NK-92 treated with Interleukin-12 subunit alpha and Interleukin-12 subunit beta, amount 100 ng/mL, for 24 hours (cell line): Measurements from ENCODE around the gene SMARCB1.
A peak's percentile ranks its signal among the peaks of the same experiment; 100 is the strongest.

Experiments used
- DNase-seq: peaks from one replicate; lab custom pipeline; 2025; lab: John Stamatoyannopoulos, UW

The SMARCB1 gene

GRCh38 chr22:23762842-23763578 is 23.8 kb upstream of the SMARCB1 start, which contains the start of gene C22orf15:
Gene C22orf15 (plus strand): TSS chr22:23762990. CDS start chr22:23763307, 317 bp downstream.
- DNase-seq, result no peak

DNA sequence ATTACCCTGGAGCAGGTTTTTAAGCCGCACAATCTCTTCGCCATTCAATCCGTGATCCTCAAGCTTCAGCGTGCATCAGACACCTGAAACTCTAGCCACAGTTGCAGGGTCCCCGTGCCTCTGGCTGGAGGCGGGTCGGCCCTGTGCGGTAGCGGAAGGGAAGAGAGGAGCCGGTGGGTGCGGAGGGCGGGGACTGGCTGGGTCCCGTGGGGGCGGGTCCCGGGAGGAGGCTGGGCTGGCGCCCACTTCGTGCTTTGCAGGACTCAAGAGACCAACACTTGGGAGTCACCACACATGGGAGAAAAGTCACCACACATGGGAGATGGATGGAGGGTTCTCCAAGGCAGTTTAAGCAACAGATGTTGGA is 23.2 kb upstream of the SMARCB1 start:
- no peak for DNase-seq

DNA sequence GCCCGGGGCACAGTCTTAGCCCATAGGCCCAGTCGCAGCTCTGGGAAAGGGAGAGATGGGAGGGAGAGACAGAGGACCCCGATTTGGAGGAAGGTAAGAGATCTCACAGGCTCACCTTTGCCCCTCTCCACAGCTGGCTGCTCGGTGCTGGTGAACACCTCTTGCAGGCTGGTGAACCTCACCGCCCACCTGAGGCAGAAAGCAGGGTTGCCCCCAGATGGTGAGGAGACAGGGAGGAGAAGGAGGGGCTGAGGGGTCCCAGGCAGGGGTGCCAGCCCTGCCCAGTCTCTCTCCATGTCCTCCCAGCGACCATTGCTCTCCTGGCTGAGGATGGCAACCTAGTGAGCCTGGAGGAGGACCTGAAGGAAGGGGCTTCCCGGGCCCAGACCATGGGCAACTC is 22.8 kb upstream of the SMARCB1 start:
- DNase-seq, result no peak

DNA sequence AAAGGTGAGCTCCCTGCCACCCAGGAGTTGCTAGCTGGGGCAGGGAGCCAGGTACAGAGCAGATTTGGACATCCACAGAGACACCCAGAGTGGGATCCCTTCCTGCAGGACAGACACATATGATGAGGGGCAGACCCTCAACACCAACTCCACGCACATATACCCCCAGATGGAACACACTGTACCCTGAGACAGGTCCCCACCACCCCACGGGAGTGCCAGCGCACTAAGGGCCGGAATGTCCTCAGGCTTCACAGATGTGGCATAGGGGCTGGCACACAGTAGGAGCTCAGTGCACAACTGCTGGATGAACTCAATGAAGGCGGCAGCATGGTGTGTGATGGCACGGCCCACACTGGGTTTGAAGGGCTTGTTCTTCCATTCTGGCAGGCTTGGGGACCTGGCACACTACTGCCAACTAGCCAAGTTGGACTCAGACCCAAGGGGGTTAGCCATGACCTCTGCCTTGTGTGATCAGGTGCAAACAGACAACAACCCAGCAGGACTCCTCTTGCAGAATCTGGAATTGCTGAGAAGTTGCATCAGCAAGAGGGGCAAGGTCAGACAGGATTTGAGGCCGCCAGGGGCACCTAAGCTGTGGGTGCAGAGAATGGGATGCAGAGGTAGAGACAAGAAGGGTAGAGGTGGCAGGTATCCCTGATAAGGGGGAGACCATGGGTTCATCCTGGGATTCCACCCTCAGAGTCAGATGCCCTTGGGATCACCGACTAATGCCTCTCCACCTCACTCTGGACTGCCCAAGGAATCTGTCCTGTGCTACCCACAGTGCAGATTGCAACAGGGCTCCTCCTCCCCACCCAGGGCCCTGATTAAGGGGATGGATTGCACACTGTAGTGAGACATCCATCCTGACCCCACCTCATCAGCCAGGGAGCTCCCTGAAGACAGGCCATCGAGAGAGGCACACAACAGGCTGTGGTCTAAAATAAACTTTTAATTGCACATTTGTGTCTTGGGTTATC is 21.6 kb upstream of the SMARCB1 start:
- DNase-seq, result no peak

- DNase-seq, result no peak
Observed at GRCh38 chr22:23767303-23767672, 19.5 kb upstream of the SMARCB1 start.

DNA sequence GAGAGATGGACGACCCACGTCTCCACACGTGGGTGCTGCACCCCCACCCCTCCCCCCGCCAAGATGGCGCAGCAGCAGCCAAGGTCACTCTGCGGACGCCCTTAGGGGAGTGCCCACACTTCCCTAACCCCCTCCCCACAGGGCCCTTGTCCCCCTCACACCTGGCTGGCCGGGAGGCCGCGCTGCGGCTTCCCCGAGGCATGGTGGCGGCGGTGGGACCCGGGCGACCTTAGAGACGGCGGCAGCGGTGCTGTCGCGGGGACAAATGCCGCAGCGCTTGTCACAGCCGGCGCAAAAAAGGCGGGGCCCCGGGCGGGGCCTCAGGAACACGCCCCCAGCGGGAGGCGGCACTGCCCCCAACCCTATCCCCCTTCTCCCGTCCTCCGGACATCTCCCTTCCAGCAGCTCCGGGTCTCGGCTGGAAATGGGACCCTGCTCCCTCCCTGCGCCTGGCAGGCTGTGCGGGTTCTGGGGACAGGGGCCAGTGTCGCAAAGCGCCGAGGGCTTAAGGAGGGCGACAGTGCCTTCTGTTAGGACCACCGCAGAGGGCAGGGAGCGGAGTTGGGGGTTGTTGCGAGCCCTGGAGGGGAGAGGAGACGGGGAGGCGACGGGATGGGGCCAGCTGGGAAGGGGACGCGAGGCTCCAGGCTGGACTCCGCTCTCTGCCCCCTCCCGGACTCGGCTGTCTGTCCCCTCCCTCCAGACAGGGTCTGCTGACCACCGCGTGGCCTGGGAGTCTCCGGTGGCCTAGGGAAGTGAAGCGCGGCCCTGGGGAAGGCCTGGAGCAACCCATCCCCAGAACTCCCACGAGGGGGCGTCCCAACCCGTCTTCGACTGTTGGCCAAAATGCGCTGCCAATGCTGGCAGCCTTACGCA is 18.9 kb upstream of the SMARCB1 start, which contains the start of gene CHCHD10:
CHCHD10 (minus strand) TSS at position 300 of the 876 bp plus-strand sequence; CDS start at position 202, 98 bp downstream.
- DNase-seq, result peak; percentile 45

GRCh38 chr22:23769321-23769965 is 17.3 kb upstream of the SMARCB1 start:
- no peak for DNase-seq

- no peak for DNase-seq
Observed at GRCh38 chr22:23772315-23772648, 14.5 kb upstream of the SMARCB1 start.

DNA sequence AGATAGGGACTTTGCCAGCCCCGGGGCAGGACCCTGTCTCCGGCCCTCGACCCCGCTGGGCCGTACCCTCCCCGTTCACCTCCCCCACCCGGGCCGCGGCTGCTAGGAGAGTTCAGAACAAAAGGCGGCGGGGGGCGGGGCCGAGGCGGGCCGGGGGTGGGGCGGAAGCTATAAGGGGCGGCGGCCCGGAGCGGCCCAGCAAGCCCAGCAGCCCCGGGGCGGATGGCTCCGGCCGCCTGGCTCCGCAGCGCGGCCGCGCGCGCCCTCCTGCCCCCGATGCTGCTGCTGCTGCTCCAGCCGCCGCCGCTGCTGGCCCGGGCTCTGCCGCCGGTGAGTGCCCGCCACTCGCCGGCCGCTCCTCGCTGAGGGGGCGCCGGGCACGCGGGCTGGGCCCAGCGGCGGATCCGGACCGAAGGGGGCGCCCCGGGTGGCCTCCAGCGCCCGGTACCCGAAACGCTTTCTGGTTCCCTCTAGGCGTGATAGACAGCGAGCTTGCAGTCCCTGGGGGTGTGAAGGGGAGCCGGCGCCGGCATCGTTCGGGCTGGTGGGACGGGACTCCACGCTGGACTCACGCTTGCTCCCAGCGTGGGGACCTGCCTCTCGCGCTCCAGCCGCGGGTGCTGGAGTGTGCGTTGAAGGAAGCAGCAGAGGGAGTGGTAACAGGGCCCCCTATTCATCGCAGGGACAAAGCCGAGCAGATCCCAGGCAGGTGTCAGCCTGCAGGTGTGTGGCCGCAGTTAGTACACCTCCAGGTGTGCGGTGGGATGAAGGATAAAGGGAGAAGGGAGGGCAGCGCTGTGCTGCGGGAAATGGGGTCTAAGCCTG is 13.9 kb upstream of the SMARCB1 start, which contains the start of gene MMP11:
MMP11 (plus strand) TSS at position 201 of the 825 bp plus-strand sequence; CDS start at position 223, 22 bp downstream.
- no peak for DNase-seq

DNA sequence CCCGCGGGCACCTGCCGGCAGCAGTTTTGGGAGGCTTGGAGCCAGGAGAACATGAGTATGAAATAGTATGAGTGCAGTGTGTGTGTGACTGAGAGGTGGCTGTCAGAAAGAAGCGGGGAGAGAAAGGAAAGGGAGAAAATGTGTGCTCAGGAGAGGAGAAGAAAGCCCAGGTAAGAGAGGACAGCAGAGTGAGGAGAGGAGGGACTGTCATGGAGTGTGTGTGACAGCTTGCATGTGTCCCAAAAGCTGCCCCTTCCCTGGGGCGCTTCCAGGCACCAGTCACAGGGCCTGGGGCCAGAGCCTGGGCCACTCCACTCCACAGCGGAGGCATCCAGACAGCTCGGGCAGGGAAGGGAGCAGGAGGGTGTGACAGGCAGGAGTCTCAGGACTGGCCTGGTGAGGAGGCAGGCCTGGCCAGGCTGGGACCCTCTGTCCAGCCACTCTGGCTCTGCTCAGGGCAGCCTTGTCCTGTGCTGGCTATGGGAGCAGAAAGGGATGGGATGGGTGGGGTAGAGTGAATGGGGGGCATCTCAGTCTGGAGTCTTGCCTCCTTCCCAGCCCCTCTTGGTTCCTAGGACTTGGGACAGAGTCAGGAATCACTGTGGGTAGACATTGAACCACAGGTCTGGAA is 13.2 kb upstream of the SMARCB1 start:
- DNase-seq, result no peak

DNA sequence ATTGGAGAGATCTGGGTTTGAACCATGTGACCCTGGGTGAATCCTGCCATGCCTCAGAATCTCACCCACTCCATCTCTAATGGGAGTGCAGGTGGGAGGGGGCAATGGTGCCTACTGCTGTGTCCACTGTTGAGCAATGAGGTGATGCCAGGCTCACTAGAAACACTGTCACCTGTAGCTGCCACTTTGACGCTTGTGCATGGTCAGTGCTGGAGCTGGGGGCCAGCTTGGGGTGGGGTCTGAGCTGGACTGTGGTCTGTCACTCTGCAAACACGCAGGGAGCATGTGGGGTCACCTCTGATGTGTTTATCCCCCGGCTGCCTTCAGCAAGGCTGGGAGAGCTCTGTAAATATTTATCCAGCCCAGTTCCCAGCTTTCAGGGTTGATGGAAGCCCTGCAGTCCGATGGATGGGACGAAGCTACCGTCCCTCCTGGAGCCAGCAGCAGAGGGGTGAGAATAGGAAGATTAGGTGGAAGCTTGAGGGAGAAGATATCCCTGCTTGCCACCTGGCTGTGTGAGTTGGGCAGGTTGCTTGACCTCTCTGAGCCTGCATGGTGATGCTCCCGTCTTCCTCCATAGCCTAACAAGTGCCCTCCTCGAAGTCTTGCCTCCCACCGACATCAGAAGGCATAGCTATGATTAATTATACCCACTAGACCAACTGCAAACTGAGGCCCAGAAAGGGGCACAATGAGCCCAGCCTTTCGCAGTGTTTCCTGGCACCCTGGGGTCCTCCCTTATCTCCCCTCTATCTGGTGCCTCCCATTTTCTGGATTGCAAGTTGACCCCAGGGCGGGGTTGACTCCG is 12.4 kb upstream of the SMARCB1 start:
- DNase-seq, result no peak

GRCh38 chr22:23774922-23775436 is 11.8 kb upstream of the SMARCB1 start:
- DNase-seq, result no peak

GRCh38 chr22:23775779-23776375 is 10.9 kb upstream of the SMARCB1 start:
- DNase-seq, result no peak

- no peak for DNase-seq
Observed at GRCh38 chr22:23777776-23778576, 8.8 kb upstream of the SMARCB1 start.

GRCh38 chr22:23778577-23778900 is 8.2 kb upstream of the SMARCB1 start:
- DNase-seq, result no peak

GRCh38 chr22:23779083-23779482 is 7.7 kb upstream of the SMARCB1 start:
- DNase-seq, result no peak

DNA sequence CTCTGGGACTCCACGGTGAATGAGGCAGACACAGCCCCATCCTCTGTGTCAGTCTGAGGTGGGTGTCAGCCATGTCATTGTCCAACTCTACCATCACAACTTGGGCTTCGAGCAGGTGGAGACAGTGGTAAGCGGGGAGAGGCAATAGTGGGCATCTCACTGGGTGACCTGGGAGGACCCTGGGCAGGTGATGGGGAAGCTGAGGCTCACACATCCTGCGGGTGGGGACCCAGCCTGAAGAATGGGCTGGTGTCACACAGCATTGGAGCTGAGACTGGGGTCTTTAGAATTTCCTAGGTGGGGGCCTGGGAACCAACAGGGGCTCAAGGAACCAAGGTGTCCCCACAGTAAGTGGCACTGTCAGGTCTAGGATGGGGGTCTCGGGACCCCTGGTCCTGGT is 7.0 kb upstream of the SMARCB1 start:
- no peak for DNase-seq
